NCI-H510A (cell line): ENCODE measurements around the gene ANKRD10.

Experiments used
- DNase-seq: peaks from one replicate; lab custom pipeline; 2025; lab: John Stamatoyannopoulos, UW

The ANKRD10 gene

GRCh38 chr13:110914331-110915056 lies 375 bp downstream of the ANKRD10 start:
- peak; percentile 84 for DNase-seq

- DNase-seq = no peak
Observed at GRCh38 chr13:110914081-110914330, 863 bp downstream of the ANKRD10 start.

- DNase-seq = no peak
Observed at GRCh38 chr13:110913322-110914080, 1.4 kb downstream of the ANKRD10 start.

GRCh38 chr13:110912651-110913051 lies 2.2 kb downstream of the ANKRD10 start:
- no peak for DNase-seq

GRCh38 chr13:110911880-110912279 lies 3.0 kb downstream of the ANKRD10 start:
- DNase-seq = no peak

- DNase-seq = no peak
Observed at GRCh38 chr13:110910013-110910890, 4.6 kb downstream of the ANKRD10 start.

- no peak for DNase-seq
Observed at GRCh38 chr13:110907951-110908898, 6.6 kb downstream of the ANKRD10 start.

- no peak for DNase-seq
Observed at GRCh38 chr13:110907301-110907700, 7.6 kb downstream of the ANKRD10 start.

- no peak for DNase-seq
Observed at GRCh38 chr13:110904748-110905147, 10.1 kb downstream of the ANKRD10 start.

- no peak for DNase-seq
Observed at GRCh38 chr13:110902370-110902769, 12.5 kb downstream of the ANKRD10 start.

- DNase-seq = no peak
Observed at GRCh38 chr13:110897521-110897920, 17.3 kb downstream of the ANKRD10 start.

- no peak for DNase-seq
Observed at GRCh38 chr13:110897014-110897413, 17.9 kb downstream of the ANKRD10 start.

GRCh38 chr13:110894086-110894485 lies 20.8 kb downstream of the ANKRD10 start:
- no peak for DNase-seq

- DNase-seq = no peak
Observed at GRCh38 chr13:110893571-110893970, 21.3 kb downstream of the ANKRD10 start.

- DNase-seq = no peak
Observed at GRCh38 chr13:110890279-110891165, 24.3 kb downstream of the ANKRD10 start.

GRCh38 chr13:110888390-110888789 lies 26.5 kb downstream of the ANKRD10 start:
- DNase-seq = no peak

GRCh38 chr13:110887597-110888333 lies 27.1 kb downstream of the ANKRD10 start:
- DNase-seq = no peak

- DNase-seq = no peak
Observed at GRCh38 chr13:110886870-110887596, 27.8 kb downstream of the ANKRD10 start.
